ENCODE results near the gene CENPE. TPM values are rescaled to one million over a fixed set of nuclear protein-coding genes. Genes with fewer than 3 reads are reported as not detected.

Gene CENPE
- total RNA-seq, 2 donors from 2014 or later = 0.26 to 0.33 TPM

DNA sequence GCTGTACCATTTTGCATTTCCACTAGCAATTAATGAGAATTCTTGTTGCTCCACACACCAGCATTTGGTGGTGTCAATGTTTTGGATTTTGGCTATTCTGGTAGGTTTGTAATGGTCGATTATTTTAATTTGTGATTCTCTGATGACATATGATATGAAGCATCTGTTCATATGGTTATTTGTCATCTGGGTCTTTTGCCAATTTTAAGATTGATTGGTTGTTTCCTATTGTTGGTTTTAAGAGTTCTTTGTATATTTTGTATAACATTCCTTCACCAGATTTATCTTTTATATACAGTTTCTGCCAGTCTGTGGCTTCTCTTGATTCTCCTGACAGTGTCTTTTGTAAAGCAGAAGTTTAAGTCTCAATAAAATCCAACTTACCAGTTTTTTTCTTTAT is 80.0 kb downstream of the CENPE start:
- no peak for DNase-seq
- intact Hi-C loops (cut with DNase I) = no loop called here
- ATAC-seq = no peak
- Histone ChIP-seq H3K27me3 (no peaks in the 10 kb centered on the region), H3K4me3 (no peak overlapping the region), H3K4me1 (no peaks in the 10 kb centered on the region), H3K27ac (no peak overlapping the region), H3K9me3 (no peaks in the 10 kb centered on the region), H3K36me3 (replicated peaks in 1 of 2; ENCODE audit: insufficient read depth in 1 of 2, low read depth in 2 of 2) (no peaks in the 10 kb centered on the region)
- WGBS, 2 donors = 68 to 79% methylated on average over 1 of the region's 1 CpG
- no peak for TF ChIP-seq POLR2A (IDR thresholded peaks at IDR 0.05)
- TF ChIP-seq, protein P1, sequence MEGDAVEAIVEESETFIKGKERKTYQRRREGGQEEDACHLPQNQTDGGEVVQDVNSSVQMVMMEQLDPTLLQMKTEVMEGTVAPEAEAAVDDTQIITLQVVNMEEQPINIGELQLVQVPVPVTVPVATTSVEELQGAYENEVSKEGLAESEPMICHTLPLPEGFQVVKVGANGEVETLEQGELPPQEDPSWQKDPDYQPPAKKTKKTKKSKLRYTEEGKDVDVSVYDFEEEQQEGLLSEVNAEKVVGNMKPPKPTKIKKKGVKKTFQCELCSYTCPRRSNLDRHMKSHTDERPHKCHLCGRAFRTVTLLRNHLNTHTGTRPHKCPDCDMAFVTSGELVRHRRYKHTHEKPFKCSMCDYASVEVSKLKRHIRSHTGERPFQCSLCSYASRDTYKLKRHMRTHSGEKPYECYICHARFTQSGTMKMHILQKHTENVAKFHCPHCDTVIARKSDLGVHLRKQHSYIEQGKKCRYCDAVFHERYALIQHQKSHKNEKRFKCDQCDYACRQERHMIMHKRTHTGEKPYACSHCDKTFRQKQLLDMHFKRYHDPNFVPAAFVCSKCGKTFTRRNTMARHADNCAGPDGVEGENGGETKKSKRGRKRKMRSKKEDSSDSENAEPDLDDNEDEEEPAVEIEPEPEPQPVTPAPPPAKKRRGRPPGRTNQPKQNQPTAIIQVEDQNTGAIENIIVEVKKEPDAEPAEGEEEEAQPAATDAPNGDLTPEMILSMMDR (IDR thresholded peaks at IDR 0.05) = no peak

DNA sequence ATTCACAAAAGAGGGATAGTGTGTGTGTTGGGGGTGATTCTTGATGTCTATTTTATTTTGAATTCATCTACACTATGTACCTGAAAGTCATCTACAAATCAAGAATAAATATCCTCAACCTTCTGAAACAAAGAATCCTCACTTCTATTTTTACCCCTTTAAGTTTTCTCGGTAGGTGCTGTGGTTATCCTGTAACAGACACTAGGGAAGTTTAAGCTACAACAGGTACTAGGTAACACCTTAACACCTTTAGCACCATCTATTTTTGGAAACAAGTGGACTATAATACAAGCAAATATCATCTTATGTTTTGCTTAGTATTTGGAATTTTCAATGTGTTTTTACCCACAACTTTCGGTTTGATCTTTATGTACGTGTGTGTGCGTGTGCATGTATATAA is 86.5 kb downstream of the CENPE start:
- no peaks in the 10 kb centered on the region for H3K36me3 ChIP-seq (replicated peaks in 1 of 2; ENCODE audit: insufficient read depth in 1 of 2, low read depth in 2 of 2)
- ATAC-seq (no peak), DNase-seq (no peak)
- intact Hi-C loops (cut with DNase I) = no loop called here
- H3K4me1 ChIP-seq = no peaks in the 10 kb centered on the region
- H3K27ac ChIP-seq = no peak overlapping the region
- H3K4me3 ChIP-seq = no peak overlapping the region
- no peak for TF ChIP-seq POLR2A (IDR thresholded peaks at IDR 0.05)
- TF ChIP-seq, protein P1 (IDR thresholded peaks at IDR 0.05) = no peak
- H3K9me3 ChIP-seq = no peaks in the 10 kb centered on the region
- H3K27me3 ChIP-seq = no peaks in the 10 kb centered on the region
- 60 to 70% methylated on average over 4 of the region's 4 CpGs for WGBS, 2 donors

DNA sequence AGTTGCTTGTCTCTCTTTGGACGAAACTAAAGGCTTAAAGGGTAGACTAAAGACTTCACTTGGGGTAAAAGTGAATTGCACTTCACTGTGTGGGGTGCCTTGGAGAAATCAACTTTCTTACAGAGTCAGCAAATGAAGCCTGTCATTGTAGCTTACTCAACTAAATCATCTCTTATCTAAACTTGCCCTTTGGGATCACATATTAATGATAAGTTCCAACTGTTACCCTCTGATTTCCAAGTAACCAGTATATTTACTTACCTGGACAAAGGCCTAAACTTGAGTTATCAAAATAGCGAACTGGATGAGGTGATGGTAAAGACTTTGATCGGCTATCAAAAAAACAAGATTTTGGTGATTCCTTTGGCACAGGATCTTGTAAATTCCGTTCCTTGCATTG is 89.6 kb downstream of the CENPE start:
- Histone ChIP-seq H3K27me3 (no peaks in the 10 kb centered on the region), H3K27ac (no peak overlapping the region), H3K9me3 (no peaks in the 10 kb centered on the region), H3K4me3 (no peak overlapping the region), H3K4me1 (no peaks in the 10 kb centered on the region), H3K36me3 (replicated peaks in 1 of 2; ENCODE audit: insufficient read depth in 1 of 2, low read depth in 2 of 2) (no peaks in the 10 kb centered on the region)
- TF ChIP-seq, protein P1 (IDR thresholded peaks at IDR 0.05) = no peak
- WGBS, 2 donors = 65 to 66% methylated on average over 4 of the region's 4 CpGs
- ATAC-seq (no peak), DNase-seq (no peak)
- intact Hi-C loops (cut with DNase I) = loop anchor here (10.0 kb wide), 1 partner anchor 654 kb away; no protein-coding TSS in a partner anchor

DNA sequence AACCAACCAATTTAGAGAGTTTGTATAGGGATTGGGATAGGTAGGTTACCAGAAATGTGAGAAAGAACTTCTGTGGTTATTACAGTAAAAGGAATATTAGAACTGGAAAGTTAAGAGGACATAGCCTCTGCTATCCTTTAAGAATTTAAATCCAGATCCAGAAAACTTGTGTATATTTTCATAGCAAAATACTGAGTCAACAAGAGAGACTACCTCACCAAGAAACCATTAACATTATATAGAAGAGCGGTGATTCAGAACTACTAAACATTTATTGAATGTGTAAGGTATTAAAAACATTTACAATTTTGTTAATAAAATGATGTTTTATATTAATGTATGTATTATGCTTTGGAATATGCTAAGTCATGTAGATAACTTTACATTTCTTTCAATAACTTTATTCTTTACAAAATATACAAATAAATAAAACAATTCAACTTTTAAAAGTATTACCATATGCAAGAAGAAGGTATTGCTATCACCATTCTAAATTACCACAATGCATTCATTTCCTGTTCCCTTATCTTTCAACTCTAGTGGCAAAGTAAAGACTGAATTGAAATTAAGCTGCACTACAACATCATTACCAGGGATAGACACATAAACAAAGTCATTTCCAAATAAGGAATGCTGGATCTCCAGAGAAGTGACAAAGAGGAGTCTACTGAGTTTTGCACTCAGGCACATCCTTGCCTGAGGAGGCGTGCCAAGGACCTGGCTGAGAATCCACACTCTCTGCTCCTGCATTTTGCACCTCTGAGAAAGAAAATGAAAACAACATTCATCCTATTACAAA is 92.4 kb downstream of the CENPE start:
- DNase-seq = no peak
- Histone ChIP-seq H3K27ac (no peak overlapping the region), H3K36me3 (replicated peaks in 1 of 2; ENCODE audit: insufficient read depth in 1 of 2, low read depth in 2 of 2) (no peaks in the 10 kb centered on the region), H3K4me1 (no peaks in the 10 kb centered on the region), H3K9me3 (no peaks in the 10 kb centered on the region), H3K27me3 (no peaks in the 10 kb centered on the region), H3K4me3 (no peak overlapping the region)
- no peak for TF ChIP-seq POLR2A (IDR thresholded peaks at IDR 0.05)
- TF ChIP-seq, protein P1 (IDR thresholded peaks at IDR 0.05) = no peak
- ATAC-seq = no peak
- intact Hi-C loops (cut with DNase I) = loop anchor here (10.0 kb wide), 1 partner anchor 651 kb away; no protein-coding TSS in a partner anchor
- 93 to 96% methylated on average over 2 of the region's 2 CpGs for WGBS, 2 donors

DNA sequence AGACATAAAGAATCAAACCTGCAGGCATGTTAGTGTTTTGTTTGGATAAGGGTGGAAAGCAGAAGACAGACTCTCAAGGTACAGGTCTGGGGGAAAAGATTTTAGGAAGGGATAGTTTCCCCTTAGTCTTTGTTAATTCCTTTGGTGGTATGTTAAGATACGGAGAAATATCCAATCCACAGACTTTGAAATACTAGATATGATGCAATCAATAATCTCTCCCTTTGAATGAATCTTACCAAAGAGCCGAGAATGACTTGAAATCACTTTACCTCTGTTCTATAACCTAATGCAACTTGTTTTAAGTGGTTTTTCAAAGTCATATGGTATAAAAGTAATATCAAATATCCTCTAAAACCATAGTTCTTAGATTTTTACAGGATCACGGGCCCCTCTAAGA is 93.3 kb downstream of the CENPE start:
- no peak for DNase-seq
- WGBS, 2 donors = 87 to 88% methylated on average over 3 of the region's 3 CpGs
- no peak overlapping the region for H3K27ac ChIP-seq
- no peak overlapping the region for H3K4me3 ChIP-seq
- no peaks in the 10 kb centered on the region for H3K9me3 ChIP-seq
- no peaks in the 10 kb centered on the region for H3K4me1 ChIP-seq
- no peak for ATAC-seq
- H3K36me3 ChIP-seq (replicated peaks in 1 of 2; ENCODE audit: insufficient read depth in 1 of 2, low read depth in 2 of 2) = no peaks in the 10 kb centered on the region
- no peak for TF ChIP-seq POLR2A (IDR thresholded peaks at IDR 0.05)
- TF ChIP-seq, protein P1 (IDR thresholded peaks at IDR 0.05) = no peak
- H3K27me3 ChIP-seq = no peaks in the 10 kb centered on the region
- intact Hi-C loops (cut with DNase I) = loop anchor here (10.0 kb wide), 1 partner anchor 650 kb away; no protein-coding TSS in a partner anchor

All from body of pancreas (tissue), 4 donors.